ENCODE results near the gene TRIM65. TPM values are rescaled to one million over a fixed set of nuclear protein-coding genes. Genes with fewer than 3 reads are reported as not detected.

The TRIM65 gene
- total and polyA plus RNA-seq, 2 of the 13 experiments (the other 11 are each of a cell fraction or from before 2014, with no cell fraction given) = 10.3 to 22.4 TPM

DNA sequence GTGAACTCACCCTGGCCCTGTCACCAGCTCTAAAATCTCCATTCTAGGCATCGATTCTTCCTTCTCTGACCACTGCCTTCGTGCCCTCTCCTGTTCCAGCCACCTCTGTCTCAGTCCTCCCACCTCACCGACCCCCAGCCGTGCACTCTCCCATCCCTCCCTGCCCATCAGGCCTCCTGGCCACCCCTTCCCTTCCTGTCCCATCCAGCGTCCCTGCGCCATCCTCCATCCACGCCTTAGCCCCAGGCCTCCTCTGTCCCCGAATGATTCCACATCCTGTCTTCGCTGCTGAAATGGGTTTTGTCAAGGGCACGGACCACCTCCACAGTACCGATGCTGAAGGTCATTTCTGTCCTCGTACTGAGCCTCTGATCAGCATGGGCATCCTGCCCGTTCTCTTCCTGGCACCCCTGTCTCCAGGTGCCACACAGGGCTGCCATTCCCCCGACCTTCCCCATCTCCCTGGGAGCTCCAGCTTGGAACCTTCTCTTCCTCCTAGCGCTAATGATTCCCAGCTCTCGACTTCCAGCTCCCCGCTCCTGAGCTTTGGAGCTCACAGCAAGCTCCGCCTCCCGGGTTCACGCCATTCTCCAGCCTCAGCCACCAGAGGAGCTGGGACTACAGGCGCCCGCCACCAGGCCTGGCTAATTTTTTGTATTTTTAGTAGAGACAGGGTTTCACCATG, 2.6 kb downstream of the TRIM65 start (continued):
- peak; percentile 41; the same call in 1 of the 2 replicates for TF ChIP-seq ESRRA (CRISPR knock-in tag; IDR thresholded peaks at IDR 0.05; ENCODE audit: low read depth)
- TF ChIP-seq MEF2D (CRISPR knock-in tag; IDR thresholded peaks at IDR 0.05) = no peak
- TF ChIP-seq, protein P1, sequence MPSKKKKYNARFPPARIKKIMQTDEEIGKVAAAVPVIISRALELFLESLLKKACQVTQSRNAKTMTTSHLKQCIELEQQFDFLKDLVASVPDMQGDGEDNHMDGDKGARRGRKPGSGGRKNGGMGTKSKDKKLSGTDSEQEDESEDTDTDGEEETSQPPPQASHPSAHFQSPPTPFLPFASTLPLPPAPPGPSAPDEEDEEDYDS (CRISPR knock-in tag; IDR thresholded peaks at IDR 0.05) = peak; percentile 29; the same call in 1 of the 2 replicates
- TF ChIP-seq ZSCAN9 (CRISPR knock-in tag; IDR thresholded peaks at IDR 0.05; ENCODE audit: borderline replicate concordance) = peak; percentile 34; the same call in 1 of the 2 replicates
- TF ChIP-seq, protein P2, sequence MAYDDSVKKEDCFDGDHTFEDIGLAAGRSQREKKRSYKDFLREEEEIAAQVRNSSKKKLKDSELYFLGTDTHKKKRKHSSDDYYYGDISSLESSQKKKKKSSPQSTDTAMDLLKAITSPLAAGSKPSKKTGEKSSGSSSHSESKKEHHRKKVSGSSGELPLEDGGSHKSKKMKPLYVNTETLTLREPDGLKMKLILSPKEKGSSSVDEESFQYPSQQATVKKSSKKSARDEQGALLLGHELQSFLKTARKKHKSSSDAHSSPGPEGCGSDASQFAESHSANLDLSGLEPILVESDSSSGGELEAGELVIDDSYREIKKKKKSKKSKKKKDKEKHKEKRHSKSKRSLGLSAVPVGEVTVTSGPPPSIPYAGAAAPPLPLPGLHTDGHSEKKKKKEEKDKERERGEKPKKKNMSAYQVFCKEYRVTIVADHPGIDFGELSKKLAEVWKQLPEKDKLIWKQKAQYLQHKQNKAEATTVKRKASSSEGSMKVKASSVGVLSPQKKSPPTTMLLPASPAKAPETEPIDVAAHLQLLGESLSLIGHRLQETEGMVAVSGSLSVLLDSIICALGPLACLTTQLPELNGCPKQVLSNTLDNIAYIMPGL (CRISPR knock-in tag; IDR thresholded peaks at IDR 0.05; ENCODE audit: borderline replicate concordance in 1 of 2, low read depth in 1 of 2) = no peak
- TF ChIP-seq, protein P3, sequence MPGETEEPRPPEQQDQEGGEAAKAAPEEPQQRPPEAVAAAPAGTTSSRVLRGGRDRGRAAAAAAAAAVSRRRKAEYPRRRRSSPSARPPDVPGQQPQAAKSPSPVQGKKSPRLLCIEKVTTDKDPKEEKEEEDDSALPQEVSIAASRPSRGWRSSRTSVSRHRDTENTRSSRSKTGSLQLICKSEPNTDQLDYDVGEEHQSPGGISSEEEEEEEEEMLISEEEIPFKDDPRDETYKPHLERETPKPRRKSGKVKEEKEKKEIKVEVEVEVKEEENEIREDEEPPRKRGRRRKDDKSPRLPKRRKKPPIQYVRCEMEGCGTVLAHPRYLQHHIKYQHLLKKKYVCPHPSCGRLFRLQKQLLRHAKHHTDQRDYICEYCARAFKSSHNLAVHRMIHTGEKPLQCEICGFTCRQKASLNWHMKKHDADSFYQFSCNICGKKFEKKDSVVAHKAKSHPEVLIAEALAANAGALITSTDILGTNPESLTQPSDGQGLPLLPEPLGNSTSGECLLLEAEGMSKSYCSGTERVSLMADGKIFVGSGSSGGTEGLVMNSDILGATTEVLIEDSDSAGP (CRISPR knock-in tag; IDR thresholded peaks at IDR 0.05; ENCODE audit: borderline replicate concordance) = peak; percentile 26
- no peak for TF ChIP-seq EHMT2 (IDR thresholded peaks at IDR 0.05; ENCODE audit: borderline replicate concordance, low read depth, low read length)
- TF ChIP-seq TOPORS (CRISPR knock-in tag; IDR thresholded peaks at IDR 0.05) = no peak
- no peak for TF ChIP-seq ZMYM3 (CRISPR knock-in tag; IDR thresholded peaks at IDR 0.05)
- TF ChIP-seq, protein P4, sequence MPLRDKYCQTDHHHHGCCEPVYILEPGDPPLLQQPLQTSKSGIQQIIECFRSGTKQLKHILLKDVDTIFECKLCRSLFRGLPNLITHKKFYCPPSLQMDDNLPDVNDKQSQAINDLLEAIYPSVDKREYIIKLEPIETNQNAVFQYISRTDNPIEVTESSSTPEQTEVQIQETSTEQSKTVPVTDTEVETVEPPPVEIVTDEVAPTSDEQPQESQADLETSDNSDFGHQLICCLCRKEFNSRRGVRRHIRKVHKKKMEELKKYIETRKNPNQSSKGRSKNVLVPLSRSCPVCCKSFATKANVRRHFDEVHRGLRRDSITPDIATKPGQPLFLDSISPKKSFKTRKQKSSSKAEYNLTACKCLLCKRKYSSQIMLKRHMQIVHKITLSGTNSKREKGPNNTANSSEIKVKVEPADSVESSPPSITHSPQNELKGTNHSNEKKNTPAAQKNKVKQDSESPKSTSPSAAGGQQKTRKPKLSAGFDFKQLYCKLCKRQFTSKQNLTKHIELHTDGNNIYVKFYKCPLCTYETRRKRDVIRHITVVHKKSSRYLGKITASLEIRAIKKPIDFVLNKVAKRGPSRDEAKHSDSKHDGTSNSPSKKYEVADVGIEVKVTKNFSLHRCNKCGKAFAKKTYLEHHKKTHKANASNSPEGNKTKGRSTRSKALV (CRISPR knock-in tag; IDR thresholded peaks at IDR 0.05) = 0 out of 2 replicates have a peak, but pooled peaks have one; percentile 54
- no peak for TF ChIP-seq NPAS2 (CRISPR knock-in tag; IDR thresholded peaks at IDR 0.05; ENCODE audit: borderline replicate concordance)
- TF ChIP-seq ZNF431 (CRISPR knock-in tag; IDR thresholded peaks at IDR 0.05; ENCODE audit: borderline replicate concordance, low read depth) = no peak
- no peak for TF ChIP-seq ZNF660 (CRISPR knock-in tag; IDR thresholded peaks at IDR 0.05; ENCODE audit: borderline replicate concordance, low read depth)
- no peak for TF ChIP-seq PHB2 (IDR thresholded peaks at IDR 0.05; ENCODE audit: partially characterized antibody)
- TF ChIP-seq, protein P5, sequence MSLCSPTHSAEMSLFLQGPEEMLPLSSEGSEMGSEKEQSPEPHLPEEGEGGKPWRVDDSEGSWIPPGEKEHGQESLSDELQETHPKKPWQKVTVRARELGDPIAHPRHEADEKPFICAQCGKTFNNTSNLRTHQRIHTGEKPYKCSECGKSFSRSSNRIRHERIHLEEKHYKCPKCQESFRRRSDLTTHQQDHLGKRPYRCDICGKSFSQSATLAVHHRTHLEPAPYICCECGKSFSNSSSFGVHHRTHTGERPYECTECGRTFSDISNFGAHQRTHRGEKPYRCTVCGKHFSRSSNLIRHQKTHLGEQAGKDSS (CRISPR knock-in tag; IDR thresholded peaks at IDR 0.05; ENCODE audit: borderline replicate concordance, low read depth) = no peak
- TF ChIP-seq, protein P6, sequence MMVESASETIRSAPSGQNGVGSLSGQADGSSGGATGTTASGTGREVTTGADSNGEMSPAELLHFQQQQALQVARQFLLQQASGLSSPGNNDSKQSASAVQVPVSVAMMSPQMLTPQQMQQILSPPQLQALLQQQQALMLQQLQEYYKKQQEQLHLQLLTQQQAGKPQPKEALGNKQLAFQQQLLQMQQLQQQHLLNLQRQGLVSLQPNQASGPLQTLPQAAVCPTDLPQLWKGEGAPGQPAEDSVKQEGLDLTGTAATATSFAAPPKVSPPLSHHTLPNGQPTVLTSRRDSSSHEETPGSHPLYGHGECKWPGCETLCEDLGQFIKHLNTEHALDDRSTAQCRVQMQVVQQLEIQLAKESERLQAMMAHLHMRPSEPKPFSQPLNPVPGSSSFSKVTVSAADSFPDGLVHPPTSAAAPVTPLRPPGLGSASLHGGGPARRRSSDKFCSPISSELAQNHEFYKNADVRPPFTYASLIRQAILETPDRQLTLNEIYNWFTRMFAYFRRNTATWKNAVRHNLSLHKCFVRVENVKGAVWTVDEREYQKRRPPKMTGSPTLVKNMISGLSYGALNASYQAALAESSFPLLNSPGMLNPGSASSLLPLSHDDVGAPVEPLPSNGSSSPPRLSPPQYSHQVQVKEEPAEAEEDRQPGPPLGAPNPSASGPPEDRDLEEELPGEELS (CRISPR knock-in tag; IDR thresholded peaks at IDR 0.05) = 0 out of 2 replicates have a peak, but pooled peaks have one; percentile 24
- TF ChIP-seq, protein P7, sequence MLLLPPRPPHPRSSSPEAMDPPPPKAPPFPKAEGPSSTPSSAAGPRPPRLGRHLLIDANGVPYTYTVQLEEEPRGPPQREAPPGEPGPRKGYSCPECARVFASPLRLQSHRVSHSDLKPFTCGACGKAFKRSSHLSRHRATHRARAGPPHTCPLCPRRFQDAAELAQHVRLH (CRISPR knock-in tag; IDR thresholded peaks at IDR 0.05; ENCODE audit: borderline replicate concordance, low read depth) = 0 out of 2 replicates have a peak, but pooled peaks have one; percentile 21

Data from HepG2 (cell line).